GM12864 (cell line): ENCODE data around the gene CDK18.

Experiments used
- DNase-seq: peaks from one replicate; pipeline ENCODE4 v3.0.0-alpha.2; 2011; ENCODE audit warnings: low read depth
- H3K4me3 ChIP-seq: 2 replicates; pipeline ENCODE4 v1.5.1; 2011; ENCODE audit warnings: mild to moderate bottlenecking, low read depth, low read length, control low read depth
- CTCF ChIP-seq: IDR thresholded peaks from 2 replicates; pipeline ENCODE4 v1.5.1; 2011; ENCODE audit warnings: low read depth, mild to moderate bottlenecking, moderate library complexity, low read length, control low read depth, inconsistent platforms; ENCODE audit errors: missing control alignments

Gene CDK18

GRCh38 chr1:205502992-205503391 is 1.5 kb upstream of the CDK18 start:
- no peak overlapping the region for H3K4me3 ChIP-seq
- DNase-seq = no peak
- no peak for TF ChIP-seq CTCF

GRCh38 chr1:205505076-205505729 is 734 bp downstream of the CDK18 start:
- TF ChIP-seq CTCF = no peak
- no peak for DNase-seq
- H3K4me3 ChIP-seq = no peak overlapping the region

- DNase-seq = no peak
- TF ChIP-seq CTCF = no peak
These were observed 1.3 kb downstream of the CDK18 start for GRCh38 chr1:205505791-205506190.

GRCh38 chr1:205506409-205507200 is 2.1 kb downstream of the CDK18 start:
- H3K4me3 ChIP-seq = no peak overlapping the region
- no peak for TF ChIP-seq CTCF
- no peak for DNase-seq

More at GRCh38 chr1:205505791-205506190, 1.3 kb downstream of the CDK18 start:
- no peak overlapping the region for H3K4me3 ChIP-seq

GRCh38 chr1:205508227-205508714 is 3.8 kb downstream of the CDK18 start:
- TF ChIP-seq CTCF = no peak
- H3K4me3 ChIP-seq = no peak overlapping the region
- no peak for DNase-seq

GRCh38 chr1:205510308-205510950 is 6.0 kb downstream of the CDK18 start:
- TF ChIP-seq CTCF = no peak
- no peak overlapping the region for H3K4me3 ChIP-seq
- DNase-seq = no peak
